HG03439 (cell line): ENCODE results near the gene TXNDC16.
"Not testable (repeated sequence)": the region's sequence is repeated elsewhere in the genome, so short reads cannot be mapped to it uniquely, and the experiment has no call there.

ENCODE experiments used
- ATAC-seq: cut with Tn5 transposase; IDR thresholded peaks from one replicate; pipeline ENCODE4 v1.9.1; 2021; ENCODE audit warnings: mild to moderate bottlenecking, moderate library complexity; ENCODE audit not compliant: unreplicated experiment

Gene TXNDC16

GRCh38 chr14:52552063-52552988 lies at the start of gene TXNDC16, which contains the start of gene GPR137C:
Gene TXNDC16 (minus strand): TSS chr14:52552505. CDS start chr14:52543557, 8,948 bp downstream.
Gene GPR137C (plus strand): TSS chr14:52552836. CDS start chr14:52553148, 312 bp downstream.
- ATAC-seq: peak; percentile 96

GRCh38 chr14:52599974-52600373 lies 47.7 kb upstream of the TXNDC16 start:
- no peak for ATAC-seq

- ATAC-seq: no peak
These were observed 46.3 kb upstream of the TXNDC16 start for GRCh38 chr14:52598568-52598967.

- no peak for ATAC-seq
These were observed 44.6 kb upstream of the TXNDC16 start for GRCh38 chr14:52596861-52597260.

GRCh38 chr14:52596320-52596719 lies 44.0 kb upstream of the TXNDC16 start:
- no peak for ATAC-seq

GRCh38 chr14:52590318-52590717 lies 38.0 kb upstream of the TXNDC16 start:
- ATAC-seq: no peak

GRCh38 chr14:52589646-52590045 lies 37.3 kb upstream of the TXNDC16 start:
- no peak for ATAC-seq

GRCh38 chr14:52583544-52583943 lies 31.2 kb upstream of the TXNDC16 start:
- no peak for ATAC-seq

- ATAC-seq: no peak
These were observed 23.6 kb upstream of the TXNDC16 start for GRCh38 chr14:52575858-52576257.

- not testable (repeated sequence) for ATAC-seq
These were observed 16.1 kb upstream of the TXNDC16 start for GRCh38 chr14:52568454-52568853.

- no peak for ATAC-seq
These were observed 10.8 kb upstream of the TXNDC16 start for GRCh38 chr14:52563120-52563519.

GRCh38 chr14:52558688-52559087 lies 6.4 kb upstream of the TXNDC16 start:
- no peak for ATAC-seq

GRCh38 chr14:52553671-52554575 lies 1.6 kb upstream of the TXNDC16 start:
- ATAC-seq: no peak

- peak; percentile 29 for ATAC-seq
These were observed 831 bp upstream of the TXNDC16 start for GRCh38 chr14:52553002-52553670.

- ATAC-seq: no peak
These were observed 626 bp downstream of the TXNDC16 start for GRCh38 chr14:52551696-52552062.

- ATAC-seq: no peak
These were observed 1.1 kb downstream of the TXNDC16 start for GRCh38 chr14:52551205-52551604.

- ATAC-seq: no peak
These were observed 1.6 kb downstream of the TXNDC16 start for GRCh38 chr14:52550661-52551060.

GRCh38 chr14:52547526-52547925 lies 4.8 kb downstream of the TXNDC16 start:
- ATAC-seq: no peak

- ATAC-seq: no peak
These were observed 5.3 kb downstream of the TXNDC16 start for GRCh38 chr14:52547027-52547426.

- ATAC-seq: no peak
These were observed 6.0 kb downstream of the TXNDC16 start for GRCh38 chr14:52546318-52546670.
